ENCODE results near the gene DCLK3. TPM values are rescaled to one million over a fixed set of nuclear protein-coding genes. Genes with fewer than 3 reads are reported as not detected.

Gene DCLK3
- total RNA-seq, 1 experiment from 2014 or later = 0.06 TPM

- Histone ChIP-seq H3K4me3 (ENCODE audit: low read depth, low read length, poor library complexity, severe bottlenecking) (no peak overlapping the region), H3K27ac (ENCODE audit: low read depth, low read length, poor library complexity, severe bottlenecking) (no peak overlapping the region), H3K9me3 (ENCODE audit: low read depth, low read length, poor library complexity, severe bottlenecking) (no peaks in the 10 kb centered on the region), H3K4me1 (ENCODE audit: insufficient read depth, low read length, poor library complexity, severe bottlenecking) (peaks cover 10% of the 10 kb centered on the region), H3K27me3 (replicated peaks; ENCODE audit: insufficient read depth, low read depth, low read length, poor library complexity) (peaks cover 27% of the 10 kb centered on the region), H3K36me3 (ENCODE audit: insufficient read depth, low read length, poor library complexity, severe bottlenecking) (no peaks in the 10 kb centered on the region)
- intact Hi-C loops (cut with micrococcal nuclease; ENCODE audit: unreplicated experiment) = no loop called here
- no peak for DNase-seq (ENCODE audit: low spot score)
- ChIA-PET POLR2A (ENCODE audit: low non-redundant PET) (interaction anchor here (0.6 kb wide), 1 partner anchor 171 kb away, joined by 3 read pairs; no protein-coding TSS in a partner anchor), CTCF (no interaction called here)
- BruUV-seq (replicated peaks) = no TSS peak
- TF ChIP-seq CTCF (conservative IDR thresholded peaks at IDR 0.05; ENCODE audit: low read depth, low read length) (no peak), EZH2 (IDR thresholded peaks at IDR 0.05; ENCODE audit: borderline replicate concordance, low read depth, low read length, poor library complexity, severe bottlenecking) (no peak)
These were observed 5.6 kb upstream of the DCLK3 start for GRCh38 chr3:36769926-36770325.

DNA sequence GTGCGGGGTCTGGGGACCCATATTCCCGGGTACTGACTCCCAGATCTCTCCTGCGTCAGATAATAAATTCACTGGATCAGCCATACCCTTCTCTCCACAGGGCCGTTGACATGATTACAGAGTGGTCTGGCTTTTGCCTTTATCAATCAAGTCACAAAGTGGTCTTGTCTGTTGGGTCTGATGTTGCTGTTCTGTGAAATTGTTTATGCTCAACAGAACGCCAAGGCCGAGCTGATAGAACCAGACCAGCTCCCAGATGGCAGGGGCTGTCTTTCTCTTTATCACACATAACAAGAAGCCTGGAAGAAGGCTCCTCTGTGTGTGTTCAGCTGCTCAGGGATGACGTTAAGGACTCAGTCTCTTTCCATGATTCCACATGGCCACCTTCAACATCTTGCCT lies 751 bp upstream of the DCLK3 start:
- no peak overlapping the region for H3K27ac ChIP-seq (ENCODE audit: low read depth, low read length, poor library complexity, severe bottlenecking)
- H3K27me3 ChIP-seq (replicated peaks; ENCODE audit: insufficient read depth, low read depth, low read length, poor library complexity) = peaks cover 70% of the 10 kb centered on the region
- CTCF ChIA-PET = no interaction called here
- no peaks in the 10 kb centered on the region for H3K36me3 ChIP-seq (ENCODE audit: insufficient read depth, low read length, poor library complexity, severe bottlenecking)
- DNase-seq (ENCODE audit: low spot score) = no peak
- H3K9me3 ChIP-seq (ENCODE audit: low read depth, low read length, poor library complexity, severe bottlenecking) = no peaks in the 10 kb centered on the region
- BruUV-seq (replicated peaks) = no TSS peak
- H3K4me1 ChIP-seq (ENCODE audit: insufficient read depth, low read length, poor library complexity, severe bottlenecking) = peaks cover 4% of the 10 kb centered on the region
- POLR2A ChIA-PET (ENCODE audit: low non-redundant PET) = no interaction called here
- no peak overlapping the region for H3K4me3 ChIP-seq (ENCODE audit: low read depth, low read length, poor library complexity, severe bottlenecking)
- no peak for TF ChIP-seq EZH2 (IDR thresholded peaks at IDR 0.05; ENCODE audit: borderline replicate concordance, low read depth, low read length, poor library complexity, severe bottlenecking)
- no peak for TF ChIP-seq CTCF (conservative IDR thresholded peaks at IDR 0.05; ENCODE audit: low read depth, low read length)
- intact Hi-C loops (cut with micrococcal nuclease; ENCODE audit: unreplicated experiment) = no loop called here

DNA sequence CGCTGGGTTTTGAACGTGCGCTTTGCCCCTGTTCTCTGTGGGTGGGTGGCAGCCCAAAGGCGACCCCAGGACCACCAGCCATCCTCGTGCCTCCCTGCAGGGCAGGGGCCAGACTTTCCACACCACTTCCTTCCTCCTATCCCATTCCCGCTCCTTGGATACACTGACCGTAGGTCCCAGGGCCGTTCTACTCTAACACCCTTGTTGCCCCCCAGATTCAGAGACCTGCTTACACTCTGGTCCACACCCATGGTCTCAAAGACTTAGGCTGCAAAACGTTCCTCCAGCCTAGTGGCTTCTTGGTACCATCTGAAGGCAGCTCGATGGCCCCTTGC lies 318 bp upstream of the DCLK3 start:
- ChIA-PET CTCF (no interaction called here), POLR2A (ENCODE audit: low non-redundant PET) (no interaction called here)
- peaks cover 4% of the 10 kb centered on the region for H3K4me1 ChIP-seq (ENCODE audit: insufficient read depth, low read length, poor library complexity, severe bottlenecking)
- TF ChIP-seq EZH2 (IDR thresholded peaks at IDR 0.05; ENCODE audit: borderline replicate concordance, low read depth, low read length, poor library complexity, severe bottlenecking) (no peak), CTCF (conservative IDR thresholded peaks at IDR 0.05; ENCODE audit: low read depth, low read length) (no peak)
- no TSS peak for BruUV-seq (replicated peaks)
- peak overlapping the region; percentile 43 for H3K4me3 ChIP-seq (ENCODE audit: low read depth, low read length, poor library complexity, severe bottlenecking)
- H3K27ac ChIP-seq (ENCODE audit: low read depth, low read length, poor library complexity, severe bottlenecking) = no peak overlapping the region
- no peaks in the 10 kb centered on the region for H3K36me3 ChIP-seq (ENCODE audit: insufficient read depth, low read length, poor library complexity, severe bottlenecking)
- peaks cover 70% of the 10 kb centered on the region for H3K27me3 ChIP-seq (replicated peaks; ENCODE audit: insufficient read depth, low read depth, low read length, poor library complexity)
- intact Hi-C loops (cut with micrococcal nuclease; ENCODE audit: unreplicated experiment) = no loop called here
- DNase-seq (ENCODE audit: low spot score) = no peak
- no peaks in the 10 kb centered on the region for H3K9me3 ChIP-seq (ENCODE audit: low read depth, low read length, poor library complexity, severe bottlenecking)
